NCI-H2196 (cell line): ENCODE data around the gene PSMD4.
"Not testable (repeated sequence)": the region's sequence is repeated elsewhere in the genome, so short reads cannot be mapped to it uniquely, and the experiment has no call there.

ENCODE experiments used
- DNase-seq: peaks from one replicate; lab custom pipeline; 2025; ENCODE audit not compliant: unreplicated experiment; lab: John Stamatoyannopoulos, UW

PSMD4 gene

DNA sequence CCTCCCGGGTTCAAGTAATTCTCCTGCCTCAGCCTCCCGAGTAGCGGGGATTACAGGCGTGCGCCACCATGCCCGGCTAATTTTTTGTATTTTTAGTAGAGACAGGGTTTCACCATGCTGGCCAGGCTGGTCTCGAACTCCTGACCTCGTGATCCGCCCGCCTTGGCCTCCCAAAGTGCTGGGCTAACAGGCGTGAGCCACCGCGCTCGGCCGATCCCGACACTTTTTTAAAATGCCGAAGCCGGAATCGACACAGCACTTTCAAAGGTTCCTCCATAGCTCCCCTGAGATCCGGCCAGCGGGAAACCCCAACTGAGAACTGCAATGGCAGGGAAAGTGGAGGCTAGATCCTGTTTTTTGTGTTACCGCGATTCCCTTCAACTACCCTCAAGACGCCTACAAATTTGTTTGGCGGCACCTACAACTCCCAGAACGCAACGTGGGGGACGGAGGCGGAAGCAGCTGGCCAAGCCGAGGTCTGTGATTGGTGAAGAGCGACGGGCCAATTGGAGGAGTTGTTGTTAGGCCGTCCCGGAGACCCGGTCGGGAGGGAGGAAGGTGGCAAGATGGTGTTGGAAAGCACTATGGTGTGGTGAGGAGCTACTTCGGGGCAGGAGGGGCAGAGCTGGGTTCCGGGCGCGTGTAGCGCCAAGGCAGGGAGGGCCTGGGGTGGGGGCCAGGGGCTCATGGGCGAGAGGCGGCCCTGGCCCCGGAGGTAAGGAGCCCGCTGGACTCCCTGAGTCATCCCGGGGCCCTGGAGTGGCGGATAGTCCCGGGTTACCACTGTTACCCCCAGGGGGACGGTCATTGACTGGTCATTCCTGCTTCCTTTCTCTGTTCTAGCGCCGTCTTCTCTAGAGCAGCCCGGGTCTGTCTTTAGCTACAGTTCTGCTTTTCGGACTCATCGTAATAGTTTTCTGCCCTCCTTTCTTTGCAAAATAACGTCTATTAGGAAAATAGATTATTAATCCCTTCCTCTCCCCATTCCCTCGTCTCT lies at the start of gene PSMD4:
Gene PSMD4, plus strand, starts transcription at position 518 of the 997 bp plus-strand sequence. Its CDS starts 49 bp downstream, at position 567.
- DNase-seq, result peak; percentile 95

DNA sequence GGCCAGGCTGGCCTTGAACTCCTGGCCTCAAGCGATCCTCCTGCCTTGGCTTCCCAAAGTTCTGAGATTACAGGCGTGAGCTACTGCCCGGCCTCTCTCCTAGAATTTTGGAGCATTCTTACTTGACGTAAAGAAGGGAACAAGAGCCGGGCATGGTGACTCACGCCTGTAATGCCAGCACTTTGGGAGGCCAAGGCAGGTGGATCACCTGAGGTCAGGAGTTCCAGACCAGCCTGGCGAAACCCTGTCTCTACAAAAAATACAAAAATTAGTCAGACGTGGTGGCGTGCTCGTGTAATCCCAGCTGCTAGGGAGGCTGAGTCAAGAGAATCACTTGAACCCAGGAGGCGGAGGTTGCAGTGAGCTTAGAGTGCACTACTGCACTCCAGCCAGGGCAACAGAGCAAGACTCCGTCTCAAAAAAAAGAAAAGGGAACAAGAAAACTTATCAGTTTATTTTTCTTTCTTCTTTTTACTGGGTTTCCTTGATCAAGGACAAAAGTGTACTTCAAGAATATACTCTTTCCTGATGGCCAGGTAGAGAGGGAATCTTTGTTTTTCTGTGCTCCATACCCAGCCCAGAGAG lies 49.1 kb upstream of the PSMD4 start:
- DNase-seq, result not testable (repeated sequence)

DNA sequence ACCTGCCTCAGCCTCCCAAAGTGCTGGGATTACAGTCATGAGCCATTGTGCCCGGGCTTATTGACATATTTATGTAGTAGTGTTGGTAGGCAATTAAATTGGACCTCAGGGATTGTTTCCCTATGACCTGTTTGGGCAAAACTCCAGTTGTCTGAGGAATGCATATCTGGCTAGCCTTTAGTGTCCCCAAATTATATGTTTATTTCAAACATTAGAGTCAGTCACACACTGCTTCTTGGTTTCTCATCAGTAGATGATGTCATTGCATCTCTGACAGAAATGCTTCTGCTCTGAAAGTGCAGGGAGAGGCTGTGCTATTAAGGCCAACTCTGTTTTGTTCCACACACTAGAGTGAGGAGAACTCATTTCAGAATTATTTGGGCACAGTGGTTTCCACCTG lies 43.7 kb upstream of the PSMD4 start:
- no peak for DNase-seq

DNA sequence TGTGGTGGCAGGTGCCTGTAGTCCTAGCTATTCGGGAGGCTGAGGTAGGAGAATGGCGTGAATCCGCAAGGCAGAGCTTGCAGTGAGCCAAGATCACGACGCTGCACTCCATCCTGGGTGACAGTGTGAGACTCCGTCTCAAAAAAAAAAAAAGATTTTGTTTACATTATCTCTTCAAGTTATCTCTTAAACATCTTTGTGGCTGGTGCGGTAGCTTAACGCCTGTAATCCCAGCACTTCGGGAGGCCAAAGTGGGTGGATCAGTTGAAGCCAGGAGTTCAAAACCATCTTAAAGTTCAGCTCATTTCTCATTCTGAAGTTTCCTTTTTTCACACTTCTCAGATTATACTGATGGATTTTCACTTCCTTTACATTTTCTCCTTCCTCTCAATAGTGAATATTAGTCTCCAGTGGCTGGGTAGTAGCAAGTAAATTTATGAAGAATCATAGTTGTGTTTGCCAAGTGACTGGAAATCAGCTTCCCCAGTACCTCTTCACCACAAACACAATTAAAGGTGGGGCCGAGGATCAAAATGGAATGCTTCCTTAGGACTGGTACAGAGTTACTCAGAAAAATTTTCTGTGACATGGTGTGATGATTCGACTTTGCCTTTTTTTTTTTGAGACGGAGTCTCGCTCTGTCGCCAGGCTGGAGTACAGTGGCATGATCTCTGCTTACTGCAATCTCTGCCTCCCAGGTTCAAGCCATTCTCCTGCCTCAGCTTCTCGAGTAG lies 42.4 kb upstream of the PSMD4 start:
- DNase-seq, result no peak

DNA sequence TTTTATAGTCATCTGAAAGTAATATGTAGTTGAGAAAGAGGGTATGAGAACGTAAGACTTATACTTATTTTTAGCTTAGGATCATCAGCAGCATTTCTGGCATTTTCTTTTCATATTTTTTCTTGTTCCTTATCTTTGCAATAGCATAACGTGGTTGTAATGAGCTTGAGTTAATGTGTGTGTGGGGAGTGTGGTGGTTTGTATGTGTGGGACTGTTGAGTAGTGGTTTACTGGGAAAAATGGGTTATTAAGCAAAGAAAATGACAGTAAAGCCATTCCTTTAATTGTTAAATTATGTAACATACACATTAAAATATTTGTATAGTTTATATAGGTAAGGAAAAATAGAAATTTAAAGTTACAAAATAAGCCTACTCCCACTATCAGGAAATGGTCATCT lies 41.0 kb upstream of the PSMD4 start:
- no peak for DNase-seq

DNA sequence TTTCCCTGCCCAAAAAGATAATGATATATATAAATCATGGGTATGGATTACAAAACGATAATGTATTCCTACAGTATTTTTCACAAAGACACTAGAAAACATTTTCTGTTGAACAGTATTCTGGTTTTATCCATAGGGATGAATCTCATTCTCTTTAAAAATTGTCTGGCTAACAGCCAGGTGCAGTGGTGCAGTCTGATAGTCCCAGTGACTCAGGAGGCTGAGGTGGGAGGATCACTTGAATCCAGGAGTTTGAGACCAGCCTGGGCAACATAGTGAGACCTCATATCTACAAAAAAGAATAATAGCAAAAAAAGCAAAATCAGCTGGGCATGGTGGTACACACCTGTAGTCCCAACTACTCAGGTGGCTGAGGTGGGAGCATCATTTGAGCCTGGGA lies 32.9 kb upstream of the PSMD4 start:
- DNase-seq, result no peak

DNA sequence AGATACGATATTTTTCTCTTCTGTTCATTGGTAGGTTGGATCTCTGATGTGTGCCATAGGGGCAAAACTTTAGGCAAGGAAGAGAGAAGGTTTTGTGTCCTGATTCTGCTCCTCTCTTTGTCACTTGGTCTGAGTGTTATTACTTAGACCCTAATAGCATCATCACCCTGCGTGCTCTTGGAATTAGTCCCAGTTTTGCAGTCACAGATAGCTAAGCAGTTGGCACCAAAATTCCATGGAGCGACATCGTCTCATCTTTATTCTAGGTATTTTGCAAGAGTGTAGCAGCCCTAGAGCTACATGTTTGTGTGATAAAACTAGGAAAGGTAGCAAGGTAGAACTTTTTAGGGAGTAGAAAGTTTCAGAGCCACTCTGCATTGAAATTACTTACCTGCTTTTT lies 32.4 kb upstream of the PSMD4 start:
- peak; percentile 20 for DNase-seq

DNA sequence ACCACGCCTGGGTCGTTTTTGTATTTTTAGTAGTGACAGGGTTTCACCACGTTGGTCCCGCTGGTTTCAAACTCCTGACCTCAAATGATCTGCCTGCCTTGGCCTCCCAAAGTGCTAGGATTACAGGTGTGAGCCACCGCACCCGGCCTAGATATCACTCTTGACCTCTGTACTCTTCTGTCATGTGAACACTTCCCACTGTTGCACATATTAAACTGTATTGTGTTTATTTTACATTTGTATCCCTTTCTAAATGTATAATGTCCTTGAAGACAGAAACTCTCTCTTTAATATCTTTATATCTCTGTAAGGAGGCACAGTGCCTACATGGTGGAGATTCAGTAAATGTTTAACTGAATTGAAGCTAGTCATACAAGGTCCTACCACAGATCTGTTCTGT lies 19.3 kb upstream of the PSMD4 start:
- no peak for DNase-seq

DNA sequence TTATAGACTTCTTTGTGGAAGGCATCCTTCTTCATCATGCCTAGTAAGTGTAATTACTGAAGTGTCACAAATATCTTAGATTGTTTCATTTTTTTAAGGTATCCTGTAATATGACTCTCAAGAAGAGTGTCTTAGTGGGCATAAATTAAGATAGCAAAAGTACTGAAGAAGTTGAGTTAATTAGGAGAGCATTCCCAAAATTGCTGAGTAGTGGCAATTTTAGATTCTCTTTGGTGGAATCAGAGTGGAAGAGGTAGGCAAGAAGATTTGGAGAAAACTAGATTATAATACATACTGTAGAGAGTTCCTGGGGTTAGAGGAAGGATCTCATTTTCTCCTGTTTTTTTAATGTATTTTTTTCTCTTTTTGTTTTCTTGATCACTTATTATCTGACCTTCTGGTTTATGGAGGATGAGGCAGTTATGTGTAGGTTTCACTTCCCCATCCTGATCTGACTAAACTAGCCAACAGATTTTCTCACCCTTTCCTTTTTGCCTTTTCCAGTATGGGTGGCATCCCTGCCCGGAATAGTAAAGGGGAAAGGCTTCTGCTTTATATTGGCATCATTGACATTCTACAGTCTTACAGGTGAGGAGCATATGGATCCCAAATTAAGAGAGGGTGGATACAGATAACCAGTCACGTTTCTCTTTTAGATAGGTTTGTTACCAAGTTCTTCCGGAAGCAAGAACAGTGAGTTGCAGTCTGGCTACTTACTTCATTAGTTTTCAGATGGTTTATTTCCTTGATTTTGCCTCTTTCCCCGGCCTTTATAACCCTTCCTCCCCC lies 16.7 kb upstream of the PSMD4 start:
- DNase-seq, result no peak

DNA sequence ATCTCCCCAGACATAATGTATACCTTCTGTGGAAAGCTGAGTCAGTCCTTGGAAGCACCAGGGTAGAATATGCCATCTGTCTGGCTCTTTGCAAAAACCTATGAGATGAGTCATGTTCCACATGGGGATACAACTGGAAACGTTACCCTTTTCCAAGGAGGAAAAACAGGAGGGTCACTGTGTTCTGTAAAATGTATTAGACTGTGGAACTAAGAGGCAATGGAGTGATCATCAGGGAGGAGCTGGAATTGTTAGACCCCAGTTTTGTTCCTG lies 16.1 kb upstream of the PSMD4 start:
- DNase-seq, result no peak

DNA sequence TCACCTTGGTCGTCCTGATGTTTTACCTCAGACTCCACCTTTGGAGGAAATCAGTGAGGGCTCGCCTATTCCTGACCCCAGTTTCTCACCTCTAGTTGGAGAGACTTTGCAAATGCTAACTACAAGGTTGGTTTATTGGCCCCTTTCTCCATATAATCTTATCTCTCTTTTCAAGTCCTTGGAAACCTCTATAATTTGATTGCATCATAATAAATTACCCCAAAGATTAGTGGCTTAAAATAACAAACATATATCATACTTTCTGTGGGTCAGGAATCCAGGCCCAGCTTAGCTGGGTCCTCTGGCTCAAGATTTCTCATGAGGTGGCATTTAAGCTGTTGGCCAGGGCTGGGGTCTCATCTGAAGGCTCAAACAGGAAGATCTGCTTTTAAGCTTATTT lies 12.1 kb upstream of the PSMD4 start:
- DNase-seq, result no peak

DNA sequence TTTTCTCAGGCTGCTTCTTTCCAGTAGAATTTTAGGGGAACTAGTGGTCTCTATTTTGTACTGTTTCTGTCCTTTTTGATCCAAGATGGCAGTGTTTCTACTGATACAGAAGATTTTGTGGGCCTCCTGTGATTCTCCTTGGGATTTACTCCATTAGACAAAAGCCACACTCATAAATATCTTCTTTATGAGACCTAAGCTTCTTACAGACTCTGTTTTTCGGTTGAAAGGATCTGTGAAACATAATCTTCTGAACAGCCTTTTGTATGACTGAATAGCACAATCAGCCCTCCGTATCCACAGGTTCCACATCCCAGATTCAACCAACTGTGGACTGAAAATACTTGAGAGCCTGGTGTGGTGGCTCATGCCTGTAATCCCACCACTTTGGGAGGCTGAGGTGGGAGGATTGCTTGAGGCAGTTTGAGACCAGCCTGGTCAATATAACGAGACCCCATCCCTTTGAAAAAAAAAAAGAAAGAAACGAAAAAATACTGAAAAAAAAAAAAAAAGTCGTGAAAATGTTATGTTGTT lies 10.8 kb upstream of the PSMD4 start:
- DNase-seq, result no peak

DNA sequence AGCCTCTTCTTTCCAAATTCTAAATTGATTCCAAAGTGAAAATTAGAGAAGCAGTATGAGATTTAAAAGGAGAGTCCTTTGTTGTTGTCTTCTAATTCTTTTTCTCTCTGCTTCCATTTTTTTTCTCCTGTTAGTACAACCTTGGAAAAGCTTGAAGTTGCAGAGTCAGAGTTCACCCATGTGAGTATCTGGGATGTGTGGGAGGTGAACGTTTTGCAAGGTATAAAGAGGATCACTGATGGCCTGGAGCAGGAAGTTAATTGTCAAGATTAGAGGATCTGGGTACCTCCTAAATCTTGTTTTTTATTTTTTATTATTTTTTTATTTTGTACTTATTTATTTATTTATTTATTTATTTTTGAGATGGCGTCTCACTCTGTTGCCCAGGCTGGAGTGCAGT lies 7.7 kb upstream of the PSMD4 start:
- DNase-seq, result no peak

DNA sequence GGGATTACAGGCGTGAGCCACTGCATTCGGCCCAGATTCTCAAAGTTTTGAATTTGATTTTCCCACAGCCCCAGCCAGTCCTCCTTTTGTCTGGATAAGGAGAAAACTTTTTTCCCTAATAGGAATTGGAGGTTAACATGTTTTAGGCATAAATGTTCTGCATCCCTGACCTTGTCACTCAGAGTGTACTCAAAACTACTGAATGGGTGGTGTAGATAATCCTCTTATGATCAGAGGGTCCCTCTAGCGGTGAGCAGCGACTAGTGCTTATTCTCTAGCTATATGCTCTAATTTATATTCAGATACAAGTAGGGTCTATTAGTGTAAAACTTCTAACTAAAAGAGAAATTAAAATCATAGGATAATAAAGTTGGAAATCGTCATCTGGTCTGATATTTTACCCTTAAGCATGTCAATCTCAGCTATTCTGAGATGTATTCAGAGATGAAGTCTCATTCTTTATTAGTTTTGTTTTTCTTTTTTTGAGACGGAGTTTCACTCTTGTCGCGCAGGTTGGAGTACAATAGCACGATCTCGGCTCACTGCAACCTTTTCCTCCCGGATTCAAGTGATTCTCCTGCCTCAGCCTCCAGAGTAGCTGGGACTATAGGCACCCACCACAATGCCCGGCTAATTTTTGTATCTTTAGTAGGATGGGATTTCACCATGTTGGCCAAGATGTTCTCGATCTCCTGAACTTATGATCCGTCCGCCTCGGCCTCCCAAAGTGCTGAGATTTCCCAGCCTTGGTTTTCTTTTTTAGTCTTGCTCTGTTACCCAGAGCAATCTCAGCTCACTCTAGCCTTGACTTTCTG lies 2.7 kb upstream of the PSMD4 start:
- peak; percentile 76 for DNase-seq

DNA sequence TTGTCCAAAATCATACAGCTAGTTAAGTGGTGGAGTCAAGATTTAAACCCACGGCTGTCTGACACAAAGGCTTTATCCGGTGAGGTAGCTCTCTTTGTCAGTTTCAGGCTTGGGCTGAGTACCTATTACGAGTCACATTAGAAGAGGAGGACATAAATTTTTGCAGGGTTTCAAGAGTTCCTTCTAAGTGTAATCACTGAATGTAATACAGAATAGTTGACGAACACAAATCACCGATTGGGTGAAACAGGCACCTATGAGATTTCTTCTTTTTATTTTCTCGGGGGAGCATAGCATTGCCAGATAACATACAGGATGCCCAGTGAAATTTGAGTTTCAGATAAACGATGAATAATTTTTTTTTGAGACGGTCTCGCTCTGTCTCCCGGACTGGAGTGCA lies 847 bp downstream of the PSMD4 start:
- DNase-seq, result no peak

DNA sequence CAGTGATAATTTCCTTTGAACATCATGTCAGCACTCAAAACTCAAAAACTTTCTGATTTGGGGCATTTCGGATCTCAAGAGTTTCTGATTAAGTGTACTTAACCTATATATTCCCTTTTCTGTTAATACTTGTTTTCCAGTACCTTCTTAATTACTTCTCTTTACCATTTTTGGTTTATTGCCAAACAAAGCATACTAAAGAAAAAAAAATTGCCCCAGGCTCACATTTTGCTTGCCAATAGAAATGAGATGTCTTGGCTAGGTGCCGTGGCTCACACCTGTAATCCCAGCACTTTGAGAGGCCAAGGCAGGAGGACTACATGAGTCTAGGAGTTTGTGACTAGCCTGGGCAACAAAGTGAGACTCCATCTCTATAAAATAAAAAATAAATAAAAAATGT lies 4.8 kb downstream of the PSMD4 start:
- DNase-seq, result no peak

DNA sequence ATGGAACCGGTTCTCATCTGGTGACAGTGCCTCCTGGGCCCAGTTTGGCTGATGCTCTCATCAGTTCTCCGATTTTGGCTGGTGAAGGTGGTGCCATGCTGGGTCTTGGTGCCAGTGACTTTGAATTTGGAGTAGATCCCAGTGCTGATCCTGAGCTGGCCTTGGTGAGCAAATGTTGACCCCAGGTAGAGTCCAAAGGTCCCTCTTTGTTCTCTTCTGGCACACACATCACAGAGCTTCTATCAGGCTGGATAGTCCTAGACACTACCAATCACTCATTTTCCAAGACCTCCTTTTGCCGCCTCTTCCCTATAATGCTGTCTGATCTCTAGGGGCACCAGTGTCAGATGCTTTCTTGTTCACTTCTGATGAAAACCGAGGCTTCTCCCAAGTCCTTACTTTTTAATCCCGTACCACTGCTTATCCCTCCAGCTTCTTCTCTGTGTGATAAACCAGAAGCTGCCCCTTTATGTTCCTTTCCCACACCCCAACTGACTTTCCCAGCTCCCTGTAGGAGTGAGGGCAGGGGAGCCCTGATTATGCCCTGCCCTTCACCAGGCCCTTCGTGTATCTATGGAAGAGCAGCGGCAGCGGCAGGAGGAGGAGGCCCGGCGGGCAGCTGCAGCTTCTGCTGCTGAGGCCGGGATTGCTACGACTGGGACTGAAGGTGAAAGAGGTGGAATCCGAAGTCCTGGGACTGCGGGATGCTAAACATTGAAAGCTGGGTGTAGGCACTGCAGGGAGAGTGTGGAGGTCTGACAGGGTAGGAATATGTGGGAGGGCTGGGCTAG lies 11.1 kb downstream of the PSMD4 start:
- DNase-seq, result no peak

DNA sequence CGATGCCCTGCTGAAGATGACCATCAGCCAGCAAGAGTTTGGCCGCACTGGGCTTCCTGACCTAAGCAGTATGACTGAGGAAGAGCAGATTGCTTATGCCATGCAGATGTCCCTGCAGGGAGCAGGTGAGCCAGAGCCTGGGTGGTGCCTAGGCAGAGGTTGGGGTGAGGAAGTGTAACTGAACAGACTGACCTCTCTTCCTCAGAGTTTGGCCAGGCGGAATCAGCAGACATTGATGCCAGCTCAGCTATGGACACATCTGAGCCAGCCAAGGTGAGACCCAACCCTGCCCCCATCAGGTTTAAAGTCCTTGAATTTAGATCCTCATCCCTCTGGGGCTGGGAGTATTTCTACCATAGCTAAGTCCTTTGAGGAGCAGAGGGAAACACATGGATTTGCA lies 11.8 kb downstream of the PSMD4 start:
- DNase-seq, result no peak

DNA sequence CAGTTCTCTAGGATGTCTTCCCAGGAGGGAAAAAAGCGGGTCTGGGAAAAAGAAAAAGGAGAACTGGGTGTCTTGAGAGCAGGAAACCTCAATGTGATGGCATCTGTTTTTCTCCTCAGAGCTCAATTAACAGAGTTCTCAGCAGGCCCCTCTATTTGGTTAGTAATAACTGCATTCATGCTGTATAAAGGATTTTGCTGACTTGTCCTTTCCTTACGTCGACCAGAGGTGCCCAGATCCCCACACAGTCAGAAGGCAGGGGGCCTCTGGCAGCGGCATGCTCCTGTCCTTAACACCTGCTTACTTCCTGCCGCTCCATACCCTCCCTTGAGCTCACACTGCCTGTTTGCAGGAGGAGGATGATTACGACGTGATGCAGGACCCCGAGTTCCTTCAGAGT lies 12.3 kb downstream of the PSMD4 start:
- DNase-seq, result no peak
